Esophagus squamous epithelium (tissue), 5 donors: ENCODE measurements around the gene XAF1. TPM values are rescaled to one million over a fixed set of nuclear protein-coding genes. Genes with fewer than 3 reads are reported as not detected.

Experiments
- DNase-seq: peaks from one replicate; lab custom pipeline; 2025; lab: John Stamatoyannopoulos, UW
- H3K27ac ChIP-seq, 4 donors: fragments of 200-600 bp; sonication (generic); one replicate each; pipeline ENCODE4 v1.5.1; 2016 to 2019; ENCODE audit warnings: mild to moderate bottlenecking in 1 of 4
- H3K27me3 ChIP-seq, 4 donors: fragments of 200-600 bp; sonication (generic); 1 replicate in 3 of 4; 2 replicates in 1 of 4; pipeline versions ENCODE4 v1.5.1 to v1.6.0; 2017 to 2021; ENCODE audit warnings: antibody characterized with exemption in 1 of 4
- H3K36me3 ChIP-seq, 3 donors: fragments of 200-600 bp; sonication (generic); one replicate each; pipeline ENCODE4 v1.5.1; 2016 to 2019
- H3K4me1 ChIP-seq, 3 donors: fragments of 200-600 bp; sonication (generic); one replicate each; pipeline ENCODE4 v1.5.1; 2017 to 2019
- H3K4me3 ChIP-seq, 4 donors: fragments of 200-600 bp; sonication (generic); 1 replicate in 3 of 4; 2 replicates in 1 of 4; pipeline ENCODE4 v1.5.1; 2016 to 2019; ENCODE audit warnings: mild to moderate bottlenecking in 2 of 4, moderate library complexity in 1 of 4
- H3K9me3 ChIP-seq, 3 donors: fragments of 200-600 bp; sonication (generic); one replicate each; pipeline ENCODE4 v1.5.1; 2016 to 2019
- CTCF ChIP-seq, 6 experiments: fragments of 450-650 bp in 4 of 6; fragments of 200-600 bp in 2 of 6; sonication (generic) in 2 of 6; IDR thresholded peaks; one replicate each; pipeline ENCODE4 v1.5.1; 2016 to 2019; ENCODE audit warnings: antibody characterized with exemption in 6 of 6, mild to moderate bottlenecking in 4 of 6, moderate library complexity in 4 of 6
- POLR2A ChIP-seq, 4 donors: fragments of 450-650 bp; IDR thresholded peaks; one replicate each; pipeline ENCODE4 v1.6.1; 2017; ENCODE audit warnings: antibody characterized with exemption in 4 of 4, mild to moderate bottlenecking in 4 of 4, moderate library complexity in 3 of 4
- WGBS, 2 donors: methylation state at CpG; one replicate each; pipeline ENCODE4 v1.1.5; 2018; 5-methylcytosine and 5-hydroxymethylcytosine counted together
- intact Hi-C: fragments of 100-400 bp; cut with DNase I; formaldehyde crosslinking; loops from one replicate; pipeline ENCODE4 v1.15.0; 2022
- small RNA-seq, 4 donors: library from RNA; depleted of rRNA; stranded (forward); fragments of <200 nt; gene quantifications; one replicate each; pipeline ENCODE3, GENCODE V24; 2016
- total RNA-seq, 4 donors: library from RNA; depleted of rRNA; stranded (reverse); fragments of >200 nt; gene quantifications; one replicate each; pipeline ENCODE4 v1.1.0, GENCODE V29; 2016
- donor health status: DM: yes; HTN: yes; CAD: no.

XAF1 gene
- total RNA-seq, 4 donors from 2014 or later: 6.9 to 24.0 (median 15.5) TPM

GRCh38 chr17:6818938-6819337, 63.1 kb downstream of the XAF1 start:
- WGBS, 2 donors: 84 to 86% methylated on average over 3 of the region's 3 CpGs
- Histone ChIP-seq H3K4me1 (no peaks in the 10 kb centered on the region), H3K27me3 (peaks cover 0 to 13% (median 0%) of the 10 kb centered on the region in 4 donors), H3K27ac (no peak overlapping the region), H3K36me3 (no peaks in the 10 kb centered on the region), H3K4me3 (no peak overlapping the region), H3K9me3 (no peaks in the 10 kb centered on the region)
- DNase-seq: no peak
- no peak for TF ChIP-seq POLR2A (IDR thresholded peaks at IDR 0.05)
- TF ChIP-seq CTCF (IDR thresholded peaks at IDR 0.05): no peak
- intact Hi-C loops: no loop called here

DNA sequence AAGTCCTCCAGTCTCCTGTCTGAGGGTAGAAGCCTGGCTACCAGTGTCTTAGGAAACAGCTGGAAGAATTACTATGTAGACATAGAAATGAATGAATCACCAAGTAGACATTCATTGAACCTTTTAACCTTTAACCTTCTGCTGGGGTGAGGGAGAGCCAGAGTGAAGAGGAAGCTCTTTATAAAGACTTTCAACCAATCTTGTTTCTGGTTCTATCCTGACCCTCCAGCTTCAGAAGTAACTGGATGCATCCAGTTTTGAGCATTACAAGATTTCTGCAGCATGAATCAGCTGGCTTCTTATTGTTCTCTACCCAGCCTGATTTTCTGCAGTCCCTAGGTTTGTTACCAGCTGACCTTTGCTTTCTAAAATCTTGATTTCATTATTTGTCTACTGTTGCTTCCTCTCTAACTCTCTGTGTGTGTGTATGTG, 67.2 kb downstream of the XAF1 start:
- no peak for TF ChIP-seq POLR2A (IDR thresholded peaks at IDR 0.05)
- no peak for TF ChIP-seq CTCF (IDR thresholded peaks at IDR 0.05)
- no peaks in the 10 kb centered on the region for H3K9me3 ChIP-seq
- no peak overlapping the region for H3K4me3 ChIP-seq
- H3K27ac ChIP-seq: peak overlapping the region in 1 of 4 donors; percentile 33
- DNase-seq: no peak
- intact Hi-C loops: no loop called here
- H3K4me1 ChIP-seq: no peaks in the 10 kb centered on the region
- peaks cover 0 to 10% (median 0%) of the 10 kb centered on the region in 4 donors for H3K27me3 ChIP-seq
- H3K36me3 ChIP-seq: no peaks in the 10 kb centered on the region

Small RNA genes within 50 kb of the gene (small RNA-seq; reads per million reads assigned to genes)
- 0 reads per million in 4 donors for gene AC004706.2

Other genes starting within 250 kb of the XAF1 start
- 10 to 100 TPM; 14.0 to 33.4 (median 21.5) TPM for gene PITPNM3, start 199.5 kb upstream of the XAF1 start, total RNA-seq
- 10 to 100 TPM in 3 of 4 donors, 1 to 10 TPM in 1; 8.1 to 17.4 (median 11.4) TPM for gene KIAA0753, start 115.3 kb upstream of the XAF1 start, total RNA-seq
- 100 to 1,000 TPM; 446 to 796 (median 696) TPM for gene TXNDC17, start 115.0 kb upstream of the XAF1 start, total RNA-seq
- gene MED31, start 104.4 kb upstream of the XAF1 start, total RNA-seq: 10 to 100 TPM in 2 of 4 donors, 1 to 10 TPM in 2; 5.5 to 18.9 (median 12.5) TPM
- 1 to 10 TPM in 1 of 4 donors, under 1 TPM in 2, not detected in 1; 0.27 to 1.5 (median 0.57) TPM for gene C17orf100, start 104.3 kb upstream of the XAF1 start, total RNA-seq
- 1 to 10 TPM in 2 of 4 donors, under 1 TPM in 2; 0.29 to 2.3 (median 1.3) TPM for gene SLC13A5, start 42.7 kb upstream of the XAF1 start, total RNA-seq
- gene FBXO39, start 20.2 kb downstream of the XAF1 start, total RNA-seq: 1 to 10 TPM in 3 of 4 donors, under 1 TPM in 1; 0.48 to 2.9 (median 1.9) TPM
- not detected for gene TEKT1, start 75.7 kb downstream of the XAF1 start, total RNA-seq
- 10 to 100 TPM in 3 of 4 donors, 1 to 10 TPM in 1; 3.8 to 43.5 (median 26.4) TPM for gene ALOX12, start 240.0 kb downstream of the XAF1 start, total RNA-seq